ENCODE measurements around the gene SLC9A9. TPM values are rescaled to one million over a fixed set of nuclear protein-coding genes. Genes with fewer than 3 reads are reported as not detected.

SLC9A9 gene
- total RNA-seq, 4 donors from 2014 or later: 12.8 to 63.8 (median 33.3) TPM

- DNase-seq: no peak
- intact Hi-C loops (cut with DNase I; ENCODE audit: low total_unique reads): no loop called here
- no peaks in the 10 kb centered on the region for H3K9me3 ChIP-seq
- no peaks in the 10 kb centered on the region for H3K27me3 ChIP-seq
- no peak overlapping the region for H3K4me3 ChIP-seq
- no peak overlapping the region for H3K27ac ChIP-seq
- no peaks in the 10 kb centered on the region for H3K4me1 ChIP-seq
- no peak for TF ChIP-seq CTCF (IDR thresholded peaks at IDR 0.05)
- TF ChIP-seq POLR2A (IDR thresholded peaks at IDR 0.05): no peak
- H3K36me3 ChIP-seq: no peaks in the 10 kb centered on the region
These were observed 580.3 kb downstream of the SLC9A9 start for GRCh38 chr3:143267989-143268388.

- Histone ChIP-seq H3K36me3 (no peaks in the 10 kb centered on the region), H3K27ac (no peak overlapping the region), H3K4me1 (no peaks in the 10 kb centered on the region), H3K4me3 (no peak overlapping the region), H3K27me3 (no peaks in the 10 kb centered on the region), H3K9me3 (no peaks in the 10 kb centered on the region)
- no peak for TF ChIP-seq CTCF (IDR thresholded peaks at IDR 0.05)
- no peak for TF ChIP-seq POLR2A (IDR thresholded peaks at IDR 0.05)
- intact Hi-C loops (cut with DNase I; ENCODE audit: low total_unique reads): no loop called here
- no peak for DNase-seq
These were observed 581.3 kb downstream of the SLC9A9 start for GRCh38 chr3:143266927-143267326.

GRCh38 chr3:143266511-143266910, 581.8 kb downstream of the SLC9A9 start:
- intact Hi-C loops (cut with DNase I; ENCODE audit: low total_unique reads): no loop called here
- TF ChIP-seq POLR2A (IDR thresholded peaks at IDR 0.05): no peak
- TF ChIP-seq CTCF (IDR thresholded peaks at IDR 0.05): no peak
- H3K27me3 ChIP-seq: no peaks in the 10 kb centered on the region
- no peak overlapping the region for H3K4me3 ChIP-seq
- no peaks in the 10 kb centered on the region for H3K4me1 ChIP-seq
- no peaks in the 10 kb centered on the region for H3K9me3 ChIP-seq
- H3K27ac ChIP-seq: no peak overlapping the region
- DNase-seq: no peak
- H3K36me3 ChIP-seq: no peaks in the 10 kb centered on the region

- Histone ChIP-seq H3K9me3 (no peaks in the 10 kb centered on the region), H3K27ac (no peak overlapping the region), H3K4me1 (no peaks in the 10 kb centered on the region), H3K36me3 (no peaks in the 10 kb centered on the region), H3K4me3 (no peak overlapping the region), H3K27me3 (no peaks in the 10 kb centered on the region)
- intact Hi-C loops (cut with DNase I; ENCODE audit: low total_unique reads): no loop called here
- no peak for TF ChIP-seq CTCF (IDR thresholded peaks at IDR 0.05)
- TF ChIP-seq POLR2A (IDR thresholded peaks at IDR 0.05): no peak
- no peak for DNase-seq
These were observed 582.7 kb downstream of the SLC9A9 start for GRCh38 chr3:143265501-143266070.

GRCh38 chr3:143263852-143264513, 584.3 kb downstream of the SLC9A9 start:
- intact Hi-C loops (cut with DNase I; ENCODE audit: low total_unique reads): no loop called here
- Histone ChIP-seq H3K4me3 (no peak overlapping the region), H3K36me3 (no peaks in the 10 kb centered on the region), H3K9me3 (no peaks in the 10 kb centered on the region), H3K27me3 (no peaks in the 10 kb centered on the region), H3K27ac (no peak overlapping the region), H3K4me1 (no peaks in the 10 kb centered on the region)
- DNase-seq: no peak
- TF ChIP-seq CTCF (IDR thresholded peaks at IDR 0.05): no peak
- no peak for TF ChIP-seq POLR2A (IDR thresholded peaks at IDR 0.05)

Measured in uterus (tissue), 4 donors.